ENCODE data around the gene SCAPER. TPM values are rescaled to one million over a fixed set of nuclear protein-coding genes. Genes with fewer than 3 reads are reported as not detected.

Gene SCAPER
- total and polyA plus RNA-seq, 2 donors (not counting 1 experiment from before 2014, with no cell fraction given), result 8.3 to 61.6 TPM

DNA sequence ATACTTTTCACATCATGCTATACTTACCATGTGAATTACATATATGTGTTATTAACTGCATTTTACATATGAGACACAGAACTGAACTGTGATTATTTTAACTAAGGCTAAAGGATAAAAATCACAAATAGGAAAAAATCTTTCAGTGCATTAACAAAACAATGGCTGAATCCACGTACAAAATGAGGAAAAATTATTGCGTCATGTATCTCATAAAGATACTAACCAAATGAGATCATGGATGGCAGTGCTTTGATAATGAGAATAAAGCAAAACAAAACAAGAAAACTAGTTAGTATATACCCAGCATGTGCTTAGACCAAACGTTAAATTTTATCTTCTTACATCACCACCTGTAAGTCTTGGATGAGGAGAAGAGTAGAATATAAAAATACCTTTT, 66.0 kb downstream of the SCAPER start:
- Histone ChIP-seq H4K20me1 (ENCODE audit: control insufficient read depth, insufficient read depth, low read length, poor library complexity, severe bottlenecking) (no peaks in the 10 kb centered on the region), H3K79me2 (ENCODE audit: control insufficient read depth, insufficient read depth, low read length) (peaks cover 9% of the 10 kb centered on the region), H2AFZ (ENCODE audit: insufficient read depth, low read depth, low read length, poor library complexity, severe bottlenecking) (no peak overlapping the region), H3K4me3 (ENCODE audit: control extremely low read depth in 1 of 5, extremely low read depth in 1 of 5, insufficient read depth in 1 of 5, low read depth in 2 of 5, low read length in 4 of 5) (no peak overlapping the region), H3K9me3 (ENCODE audit: control extremely low read depth in 1 of 3, control insufficient read depth in 2 of 3, insufficient read depth in 1 of 3, low read length in 2 of 3) (no peaks in the 10 kb centered on the region), H3K27me3 (replicated peaks in 1 of 4; ENCODE audit: control extremely low read depth in 1 of 4, control insufficient read depth in 3 of 4, insufficient read depth in 4 of 4, low read length in 3 of 4) (no peaks in the 10 kb centered on the region), H3K4me1 (ENCODE audit: control insufficient read depth in 2 of 2, insufficient read depth in 2 of 2, low read length in 2 of 2) (peaks cover 0 to 11% of the 10 kb centered on the region in 2 donors), H3K9ac (ENCODE audit: low read length) (no peak overlapping the region), H3K36me3 (replicated peaks in 1 of 2; ENCODE audit: control extremely low read depth in 1 of 2, control insufficient read depth in 1 of 2, extremely low read depth in 1 of 2, insufficient read depth in 2 of 2, low read length in 1 of 2) (peaks cover 0 to 5% of the 10 kb centered on the region in 2 experiments), H3K4me2 (replicated peaks; ENCODE audit: low read depth, low read length, poor library complexity, severe bottlenecking) (no peak overlapping the region), H3K27ac (ENCODE audit: low read length in 2 of 2) (no peak overlapping the region)
- Mint-ChIP-seq H3K9me3 (ENCODE audit: insufficient read depth) (no peaks in the 10 kb centered on the region), H3K27me3 (no peaks in the 10 kb centered on the region), H3K4me3 (no peak overlapping the region), H3K27ac (no peak overlapping the region), H3K4me1 (peaks cover 21% of the 10 kb centered on the region)
- TF ChIP-seq, protein P1, sequence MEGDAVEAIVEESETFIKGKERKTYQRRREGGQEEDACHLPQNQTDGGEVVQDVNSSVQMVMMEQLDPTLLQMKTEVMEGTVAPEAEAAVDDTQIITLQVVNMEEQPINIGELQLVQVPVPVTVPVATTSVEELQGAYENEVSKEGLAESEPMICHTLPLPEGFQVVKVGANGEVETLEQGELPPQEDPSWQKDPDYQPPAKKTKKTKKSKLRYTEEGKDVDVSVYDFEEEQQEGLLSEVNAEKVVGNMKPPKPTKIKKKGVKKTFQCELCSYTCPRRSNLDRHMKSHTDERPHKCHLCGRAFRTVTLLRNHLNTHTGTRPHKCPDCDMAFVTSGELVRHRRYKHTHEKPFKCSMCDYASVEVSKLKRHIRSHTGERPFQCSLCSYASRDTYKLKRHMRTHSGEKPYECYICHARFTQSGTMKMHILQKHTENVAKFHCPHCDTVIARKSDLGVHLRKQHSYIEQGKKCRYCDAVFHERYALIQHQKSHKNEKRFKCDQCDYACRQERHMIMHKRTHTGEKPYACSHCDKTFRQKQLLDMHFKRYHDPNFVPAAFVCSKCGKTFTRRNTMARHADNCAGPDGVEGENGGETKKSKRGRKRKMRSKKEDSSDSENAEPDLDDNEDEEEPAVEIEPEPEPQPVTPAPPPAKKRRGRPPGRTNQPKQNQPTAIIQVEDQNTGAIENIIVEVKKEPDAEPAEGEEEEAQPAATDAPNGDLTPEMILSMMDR (IDR thresholded peaks at IDR 0.05), result no peak
- TF ChIP-seq EZH2 (IDR thresholded peaks at IDR 0.05; ENCODE audit: borderline replicate concordance, insufficient read depth, low read depth, low read length, poor library complexity, severe bottlenecking), result no peak
- intact Hi-C loops (cut with micrococcal nuclease), result no loop called here
- ChIA-PET POLR2A (no interaction called here), CTCF (interaction anchor here (1.2 kb wide), 1 partner anchor 603 kb away, joined by 3 read pairs; no protein-coding TSS in a partner anchor)
- DNase-seq (no peak), ATAC-seq (ENCODE audit: low read depth) (no peak)
- WGBS (ENCODE audit: insufficient coverage), result no CpG with 5 or more reads among the region's 3 CpGs

DNA sequence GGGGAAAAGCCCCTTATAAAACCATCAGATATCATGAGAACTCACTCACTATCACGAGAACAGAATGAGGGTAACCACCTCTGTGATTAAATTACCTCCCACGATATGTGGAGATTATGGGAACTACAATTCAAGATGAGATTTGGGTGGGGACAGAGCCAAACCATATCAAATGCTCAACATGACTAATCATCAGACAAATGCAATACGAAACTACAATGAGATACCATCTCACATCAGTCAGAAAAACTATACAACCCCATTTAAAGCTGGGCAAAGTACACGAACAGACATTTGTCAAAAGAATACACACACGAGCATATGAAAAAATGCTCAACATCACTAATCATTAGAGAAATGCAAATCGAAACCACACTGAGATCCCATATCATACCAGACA, 67.7 kb downstream of the SCAPER start:
- no peaks in the 10 kb centered on the region for H3K27me3 Mint-ChIP-seq
- CTCF ChIA-PET, result no interaction called here
- H3K9me3 Mint-ChIP-seq (ENCODE audit: insufficient read depth), result peaks cover 4% of the 10 kb centered on the region
- no peak overlapping the region for H3K27ac Mint-ChIP-seq
- Histone ChIP-seq H4K20me1 (ENCODE audit: control insufficient read depth, insufficient read depth, low read length, poor library complexity, severe bottlenecking) (no peaks in the 10 kb centered on the region), H3K9ac (ENCODE audit: low read length) (no peak overlapping the region), H3K36me3 (replicated peaks in 1 of 2; ENCODE audit: control extremely low read depth in 1 of 2, control insufficient read depth in 1 of 2, extremely low read depth in 1 of 2, insufficient read depth in 2 of 2, low read length in 1 of 2) (peaks cover 0 to 5% of the 10 kb centered on the region in 2 experiments), H3K4me1 (ENCODE audit: control insufficient read depth in 2 of 2, insufficient read depth in 2 of 2, low read length in 2 of 2) (peaks cover 0 to 2% of the 10 kb centered on the region in 2 donors), H3K27ac (ENCODE audit: low read length in 2 of 2) (no peak overlapping the region), H2AFZ (ENCODE audit: insufficient read depth, low read depth, low read length, poor library complexity, severe bottlenecking) (no peak overlapping the region), H3K27me3 (replicated peaks in 1 of 4; ENCODE audit: control extremely low read depth in 1 of 4, control insufficient read depth in 3 of 4, insufficient read depth in 4 of 4, low read length in 3 of 4) (no peaks in the 10 kb centered on the region), H3K4me2 (replicated peaks; ENCODE audit: low read depth, low read length, poor library complexity, severe bottlenecking) (no peak overlapping the region), H3K9me3 (ENCODE audit: control extremely low read depth in 1 of 3, control insufficient read depth in 2 of 3, insufficient read depth in 1 of 3, low read length in 2 of 3) (peaks cover 0 to 4% (median 0%) of the 10 kb centered on the region in 3 donors), H3K79me2 (ENCODE audit: control insufficient read depth, insufficient read depth, low read length) (peaks cover 16% of the 10 kb centered on the region), H3K4me3 (ENCODE audit: control extremely low read depth in 1 of 5, extremely low read depth in 1 of 5, insufficient read depth in 1 of 5, low read depth in 2 of 5, low read length in 4 of 5) (no peak overlapping the region)
- ATAC-seq (ENCODE audit: low read depth), result no peak
- intact Hi-C loops (cut with micrococcal nuclease), result no loop called here
- H3K4me1 Mint-ChIP-seq, result peaks cover 10% of the 10 kb centered on the region
- no CpG with 5 or more reads among the region's 6 CpGs for WGBS (ENCODE audit: insufficient coverage)
- no peak overlapping the region for H3K4me3 Mint-ChIP-seq
- no peak for DNase-seq
- TF ChIP-seq EZH2 (IDR thresholded peaks at IDR 0.05; ENCODE audit: borderline replicate concordance, insufficient read depth, low read depth, low read length, poor library complexity, severe bottlenecking), result no peak
- TF ChIP-seq, protein P1 (IDR thresholded peaks at IDR 0.05), result no peak
- POLR2A ChIA-PET, result no interaction called here
